GM21515 (cell line): Measurements from ENCODE around the gene NDUFB10.

Experiments used
- ATAC-seq: cut with Tn5 transposase; IDR thresholded peaks from one replicate; pipeline ENCODE4 v1.9.1; 2021; ENCODE audit not compliant: unreplicated experiment

NDUFB10 gene

DNA sequence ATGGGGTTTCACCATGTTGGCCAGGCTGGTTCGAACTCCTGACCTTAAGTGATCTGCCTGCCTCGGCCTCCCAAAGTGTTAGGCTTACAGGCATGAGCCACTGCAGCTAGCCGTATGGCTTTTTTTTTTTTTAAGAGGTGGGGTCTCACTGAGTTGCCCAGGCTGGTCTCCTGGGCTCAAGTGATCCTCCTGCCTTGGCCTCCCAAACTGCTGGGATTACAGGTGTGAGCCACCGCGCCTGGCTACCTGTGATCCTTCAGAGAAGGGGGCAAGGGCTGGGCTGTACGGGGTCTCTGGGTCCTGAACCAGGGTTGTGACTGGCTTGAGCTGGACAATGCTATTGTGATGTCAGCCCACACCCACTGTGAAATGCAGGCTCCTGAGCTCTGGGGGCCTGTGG lies 7.1 kb downstream of the NDUFB10 start, which contains the start of gene RNF151:
RNF151 (plus strand) TSS at position 397 of the 400 bp plus-strand sequence. CDS start 26 bp downstream, outside the sequence.
- ATAC-seq, result no peak

DNA sequence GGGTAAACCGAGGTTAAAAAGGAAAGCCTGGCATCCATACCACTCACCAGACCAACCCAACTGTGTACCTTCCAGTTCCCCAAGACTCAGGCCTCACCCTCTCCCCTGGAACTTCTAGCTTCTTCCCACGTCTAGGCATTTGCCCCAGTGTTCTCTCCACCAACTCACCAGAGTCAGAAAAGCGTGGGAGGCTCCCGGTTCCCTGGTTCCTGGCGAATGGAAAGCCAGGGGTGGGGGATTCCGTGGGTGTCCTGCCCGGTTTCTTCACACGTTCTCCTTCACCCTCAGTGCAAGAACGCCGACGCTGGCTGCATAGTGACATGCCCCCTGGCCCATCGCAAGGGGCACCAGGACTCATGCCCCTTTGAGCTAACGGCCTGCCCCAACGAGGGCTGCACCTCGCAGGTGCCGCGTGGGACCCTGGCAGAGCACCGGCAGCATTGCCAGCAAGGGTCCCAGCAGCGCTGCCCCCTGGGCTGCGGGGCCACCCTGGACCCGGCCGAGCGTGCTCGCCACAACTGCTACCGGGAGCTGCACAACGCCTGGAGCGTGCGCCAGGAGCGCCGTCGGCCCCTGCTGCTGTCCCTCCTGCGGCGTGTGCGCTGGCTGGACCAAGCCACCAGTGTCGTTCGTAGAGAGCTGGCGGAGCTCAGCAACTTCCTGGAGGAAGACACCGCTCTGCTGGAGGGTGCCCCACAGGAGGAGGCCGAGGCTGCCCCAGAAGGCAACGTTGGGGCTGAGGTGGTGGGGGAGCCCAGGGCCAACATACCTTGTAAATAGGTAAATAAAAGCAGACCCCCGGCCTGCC lies 9.0 kb downstream of the NDUFB10 start:
- ATAC-seq, result no peak

DNA sequence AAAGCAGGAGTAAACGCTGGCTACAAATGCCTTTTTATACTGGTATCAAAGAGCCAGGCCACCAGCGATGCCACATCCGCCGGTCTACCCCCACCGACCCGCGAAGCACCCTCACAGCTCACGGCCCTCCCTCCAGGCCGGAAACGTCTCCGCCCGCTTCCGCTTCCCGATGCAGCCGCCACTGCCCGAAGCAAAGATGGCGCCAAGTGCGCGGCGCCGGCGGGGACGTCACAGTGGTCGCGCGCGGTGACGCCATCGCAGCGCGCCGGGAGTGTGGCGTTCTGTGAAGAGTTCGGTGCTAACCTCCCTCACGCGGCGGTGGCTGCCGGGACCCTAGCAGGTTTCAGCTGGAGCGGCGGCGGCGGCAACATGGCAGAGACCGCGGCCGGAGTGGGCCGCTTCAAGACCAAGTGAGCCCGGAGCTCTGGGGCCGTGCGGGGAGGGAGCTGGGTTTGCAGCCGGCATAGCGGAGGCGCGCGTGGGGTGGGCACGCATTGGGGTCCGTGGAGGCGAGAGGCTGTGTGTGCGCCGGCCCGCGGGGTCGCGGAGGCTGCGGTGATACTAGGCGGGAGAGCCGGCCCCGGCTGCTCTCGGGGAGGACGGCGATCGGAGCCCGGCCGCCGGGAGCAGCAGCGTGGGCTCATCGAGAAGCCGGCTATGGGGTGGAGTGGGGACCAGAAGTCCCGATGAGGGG lies 12.6 kb downstream of the NDUFB10 start, which contains the start of gene TBL3:
TBL3 (plus strand) TSS at position 258 of the 694 bp plus-strand sequence; CDS start at position 370, 112 bp downstream.
- ATAC-seq, result peak; percentile 79

DNA sequence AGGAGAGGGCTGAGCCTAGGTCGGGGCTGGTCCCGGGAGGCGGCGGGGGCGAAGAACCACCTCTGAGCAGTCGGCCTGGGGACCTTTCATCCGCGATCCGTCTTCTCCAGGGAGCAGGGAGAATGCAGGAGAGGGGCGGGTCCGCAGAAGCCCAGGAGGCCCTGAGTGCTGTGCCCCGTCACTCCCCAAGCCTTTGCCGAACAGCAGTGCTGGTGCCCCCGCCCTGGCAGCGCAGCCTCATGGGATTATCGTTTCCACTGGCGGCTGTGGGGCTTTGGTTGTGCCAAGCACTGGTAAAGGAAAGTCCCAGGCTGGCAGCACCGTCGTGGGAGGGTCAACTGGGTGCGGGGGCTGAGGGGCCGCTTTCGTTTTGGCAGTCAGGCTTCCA lies 13.1 kb downstream of the NDUFB10 start:
- no peak for ATAC-seq

DNA sequence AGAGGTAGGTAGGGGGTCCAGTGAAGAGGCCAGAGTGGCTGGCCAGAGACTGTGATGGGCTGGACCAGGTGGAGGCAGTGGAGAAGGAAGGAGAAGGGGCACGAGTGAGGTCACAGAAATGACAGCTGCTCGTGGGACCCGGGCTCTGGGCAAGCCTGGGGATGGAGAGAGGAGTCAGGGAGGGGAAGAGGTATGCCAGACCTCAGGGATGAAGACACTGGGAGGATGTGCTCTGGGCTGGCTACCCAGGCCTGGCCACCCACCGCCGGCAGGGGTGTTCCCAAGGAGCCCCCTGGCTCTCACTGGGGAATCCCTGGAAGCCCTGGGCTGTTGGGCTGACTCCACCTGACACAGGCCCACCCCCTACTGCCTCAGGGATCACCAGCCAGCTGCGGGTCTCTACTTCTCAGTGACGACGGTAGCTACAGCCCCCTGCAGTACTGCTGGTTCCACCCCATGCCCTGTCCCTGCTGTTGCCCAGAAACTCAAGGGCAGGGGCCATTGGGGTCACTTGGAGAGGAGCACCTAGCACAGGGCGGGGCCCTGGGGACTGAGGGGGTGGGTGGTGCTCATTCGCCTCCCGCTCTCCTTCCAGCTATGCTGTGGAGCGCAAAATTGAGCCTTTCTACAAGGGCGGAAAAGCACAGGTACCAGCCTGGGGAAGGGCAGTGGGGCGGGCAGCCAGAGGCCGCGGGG lies 14.3 kb downstream of the NDUFB10 start:
- no peak for ATAC-seq

DNA sequence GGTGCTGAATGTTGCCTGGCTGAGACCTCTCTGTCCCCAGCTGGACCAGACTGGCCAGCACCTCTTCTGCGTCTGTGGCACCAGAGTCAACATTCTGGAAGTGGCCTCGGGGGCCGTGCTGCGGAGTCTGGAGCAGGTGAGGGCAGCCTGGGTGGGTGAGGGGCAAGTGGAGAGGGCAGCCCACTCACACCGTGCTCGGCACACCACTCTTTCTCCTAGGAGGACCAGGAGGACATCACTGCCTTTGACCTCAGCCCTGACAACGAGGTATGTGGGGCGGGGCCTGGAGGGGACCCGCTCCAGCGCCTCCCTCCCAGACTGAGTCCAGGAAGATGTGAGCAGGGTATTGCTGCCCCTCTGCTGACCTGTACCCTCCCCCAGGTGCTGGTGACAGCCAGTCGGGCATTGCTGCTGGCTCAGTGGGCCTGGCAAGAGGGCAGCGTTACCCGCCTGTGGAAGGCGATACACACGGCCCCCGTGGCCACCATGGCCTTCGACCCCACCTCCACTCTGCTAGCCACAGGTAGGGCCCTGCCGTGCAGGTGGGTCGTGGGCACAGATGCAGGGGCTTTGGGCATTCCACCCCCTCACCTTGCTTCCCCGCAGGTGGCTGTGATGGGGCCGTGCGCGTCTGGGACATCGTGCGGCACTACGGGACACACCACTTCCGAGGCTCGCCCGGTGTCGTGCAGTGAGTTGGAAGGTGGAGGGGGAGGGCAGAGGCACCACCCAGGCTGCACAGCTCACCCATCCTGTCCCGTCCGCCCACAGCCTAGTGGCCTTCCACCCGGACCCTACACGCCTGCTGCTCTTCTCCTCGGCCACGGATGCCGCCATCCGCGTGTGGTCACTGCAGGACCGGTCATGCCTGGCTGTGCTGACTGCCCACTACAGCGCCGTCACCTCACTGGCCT lies 15.1 kb downstream of the NDUFB10 start:
- no peak for ATAC-seq

DNA sequence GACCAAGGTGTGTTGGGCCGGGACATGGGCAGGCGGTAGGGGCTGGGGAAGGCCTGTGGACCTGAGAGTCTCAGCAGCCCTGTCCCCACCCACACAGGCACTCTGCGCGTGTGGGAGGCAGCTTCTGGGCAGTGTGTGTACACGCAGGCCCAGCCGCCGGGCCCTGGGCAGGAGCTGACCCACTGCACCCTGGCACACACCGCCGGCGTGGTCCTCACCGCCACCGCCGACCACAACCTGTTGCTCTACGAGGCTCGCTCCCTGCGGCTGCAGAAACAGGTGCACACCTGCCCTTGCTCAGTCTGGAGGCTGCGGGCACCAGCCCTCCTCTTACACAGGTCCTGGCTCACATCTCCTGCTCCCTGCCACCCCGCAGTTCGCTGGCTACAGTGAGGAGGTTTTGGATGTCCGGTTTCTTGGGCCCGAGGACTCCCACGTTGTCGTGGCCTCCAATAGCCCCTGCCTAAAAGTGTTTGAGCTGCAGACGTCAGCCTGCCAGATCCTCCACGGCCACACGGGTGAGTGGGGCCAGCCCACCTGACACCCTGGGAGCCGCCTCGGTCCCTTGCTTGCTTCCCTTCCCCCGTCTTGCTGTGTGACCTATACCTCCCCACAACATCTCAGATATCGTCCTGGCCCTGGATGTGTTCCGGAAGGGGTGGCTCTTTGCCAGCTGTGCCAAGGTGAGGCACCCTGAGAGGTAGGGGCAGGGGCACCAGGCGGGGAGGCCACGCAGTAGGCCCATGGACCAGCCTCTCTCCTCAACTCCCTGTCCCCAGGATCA lies 16.3 kb downstream of the NDUFB10 start:
- no peak for ATAC-seq

DNA sequence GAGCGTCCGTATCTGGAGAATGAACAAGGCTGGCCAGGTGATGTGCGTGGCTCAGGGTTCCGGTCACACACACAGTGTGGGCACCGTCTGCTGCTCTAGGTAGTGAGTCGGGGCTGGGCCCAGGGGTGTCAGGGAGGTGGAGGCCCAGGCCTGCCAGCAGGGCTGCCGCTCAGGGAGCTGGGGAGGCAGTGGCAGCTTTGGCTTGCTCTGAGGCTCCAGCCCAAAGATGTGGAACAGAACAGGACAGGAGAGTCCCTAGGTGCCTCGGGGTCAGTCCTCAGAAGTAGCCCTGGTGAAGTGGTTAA lies 16.8 kb downstream of the NDUFB10 start:
- ATAC-seq, result no peak

DNA sequence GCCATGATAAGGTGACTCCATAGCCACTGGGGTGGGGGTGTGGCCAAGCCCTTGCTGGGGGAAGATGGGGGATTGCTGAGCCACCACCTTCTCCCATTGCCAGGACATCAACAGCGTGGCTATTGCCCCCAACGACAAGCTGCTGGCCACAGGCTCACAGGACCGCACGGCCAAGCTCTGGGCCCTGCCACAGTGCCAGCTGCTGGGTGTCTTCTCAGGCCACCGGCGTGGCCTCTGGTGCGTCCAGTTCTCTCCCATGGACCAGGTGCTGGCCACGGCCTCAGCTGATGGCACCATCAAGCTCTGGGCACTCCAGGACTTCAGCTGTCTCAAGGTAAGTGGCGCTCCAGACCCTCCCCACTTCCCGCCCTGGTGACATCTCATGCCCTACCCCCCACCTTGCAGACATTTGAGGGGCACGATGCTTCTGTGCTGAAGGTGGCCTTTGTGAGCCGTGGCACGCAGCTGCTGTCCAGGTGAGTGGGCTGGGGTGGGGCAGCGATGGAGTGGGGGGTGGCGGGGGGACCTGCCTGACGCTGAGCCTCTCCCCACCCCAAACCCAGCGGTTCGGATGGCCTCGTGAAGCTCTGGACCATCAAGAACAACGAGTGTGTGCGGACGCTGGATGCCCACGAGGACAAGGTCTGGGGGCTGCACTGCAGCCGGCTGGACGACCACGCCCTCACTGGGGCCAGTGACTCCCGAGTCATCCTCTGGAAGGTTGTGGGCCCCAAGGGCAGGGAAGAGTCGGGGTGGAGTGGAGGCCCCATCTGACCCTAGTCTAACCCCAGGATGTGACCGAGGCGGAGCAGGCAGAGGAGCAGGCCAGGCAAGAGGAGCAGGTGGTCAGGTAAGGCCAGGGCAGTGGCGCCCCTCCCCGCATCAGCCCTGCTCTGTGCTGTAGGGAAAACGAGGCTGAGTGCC lies 17.9 kb downstream of the NDUFB10 start:
- ATAC-seq, result no peak

DNA sequence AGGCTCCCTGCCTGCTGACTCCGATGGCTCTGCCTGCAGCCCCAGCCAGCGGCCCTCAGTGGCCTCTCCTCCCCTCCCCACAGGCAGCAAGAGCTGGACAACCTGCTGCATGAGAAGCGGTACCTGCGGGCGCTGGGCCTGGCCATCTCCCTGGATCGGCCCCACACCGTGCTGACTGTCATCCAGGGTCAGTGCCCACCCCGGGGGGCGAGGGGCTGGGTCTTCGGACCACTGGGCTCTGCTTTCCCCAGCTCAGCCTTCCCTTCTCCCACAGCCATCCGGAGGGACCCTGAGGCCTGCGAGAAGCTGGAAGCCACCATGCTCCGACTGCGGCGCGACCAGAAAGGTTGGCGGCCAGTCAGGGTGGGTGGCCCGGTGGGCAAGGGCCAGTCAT lies 18.5 kb downstream of the NDUFB10 start:
- ATAC-seq, result no peak

DNA sequence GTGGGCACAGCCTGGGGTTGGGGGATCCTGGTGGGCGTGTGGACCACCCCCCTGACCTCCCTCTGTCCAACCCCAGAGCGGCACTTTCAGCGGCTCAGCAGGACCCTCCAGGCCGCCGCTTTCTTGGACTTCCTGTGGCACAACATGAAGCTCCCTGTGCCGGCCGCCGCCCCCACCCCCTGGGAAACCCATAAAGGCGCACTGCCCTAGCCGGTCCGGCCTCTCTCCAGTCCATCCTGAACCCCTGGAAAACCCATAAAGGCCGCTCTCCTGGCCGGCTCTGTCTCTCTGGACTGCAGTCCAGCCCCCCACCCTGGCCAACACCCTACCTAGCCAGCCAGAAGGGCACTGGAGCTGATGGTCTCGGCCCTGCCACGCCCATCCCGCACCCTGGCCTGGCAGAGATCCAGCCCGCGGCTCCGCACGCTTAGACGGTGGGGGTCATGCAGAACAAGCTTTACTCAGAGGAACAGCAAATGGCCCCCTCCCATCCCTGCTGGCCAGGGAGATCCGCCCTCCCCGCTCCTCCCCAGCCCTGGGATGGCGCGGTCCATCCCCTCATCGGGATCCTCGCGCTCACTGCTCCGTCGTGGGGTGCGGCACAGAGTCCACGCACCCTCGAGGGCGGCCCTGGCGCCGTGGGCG lies 19.3 kb downstream of the NDUFB10 start:
- no peak for ATAC-seq

DNA sequence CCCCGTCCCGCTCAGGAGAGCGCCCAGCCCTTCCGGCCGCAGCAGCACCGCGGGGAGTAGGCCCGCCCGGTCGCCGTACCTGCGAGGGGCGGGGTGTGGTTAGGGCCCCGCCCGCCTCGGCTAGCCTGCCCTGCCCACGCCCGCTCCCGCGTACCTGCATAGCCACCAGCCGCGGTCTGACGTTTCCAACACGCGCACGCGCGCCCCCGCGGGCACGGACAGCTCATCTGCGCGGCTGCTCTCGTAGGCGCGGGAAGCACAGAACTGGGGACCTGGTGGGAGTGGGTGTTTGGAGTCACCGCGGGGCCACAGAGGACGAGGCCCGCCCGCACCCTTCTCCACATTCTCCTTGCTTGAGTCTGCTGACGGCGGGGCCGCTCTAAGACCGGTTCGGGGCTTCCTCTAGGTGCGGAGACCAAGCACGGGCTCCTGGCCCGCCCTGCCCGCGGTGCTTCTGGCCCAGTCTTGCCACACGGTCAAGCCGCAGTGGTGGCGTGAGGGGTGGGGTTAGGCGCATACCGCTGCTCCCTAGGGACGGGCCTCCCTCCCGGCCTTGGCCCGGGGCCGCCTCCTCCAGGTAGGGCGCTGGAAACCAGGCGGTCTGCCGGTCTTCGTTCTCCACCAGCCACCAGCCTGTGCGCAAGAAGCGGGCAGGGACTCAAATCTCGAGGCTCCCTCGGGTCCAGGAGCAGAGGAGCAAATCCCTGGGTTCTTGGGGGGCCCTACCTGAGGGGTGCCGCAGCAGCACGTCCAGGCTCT lies 20.1 kb downstream of the NDUFB10 start:
- no peak for ATAC-seq

DNA sequence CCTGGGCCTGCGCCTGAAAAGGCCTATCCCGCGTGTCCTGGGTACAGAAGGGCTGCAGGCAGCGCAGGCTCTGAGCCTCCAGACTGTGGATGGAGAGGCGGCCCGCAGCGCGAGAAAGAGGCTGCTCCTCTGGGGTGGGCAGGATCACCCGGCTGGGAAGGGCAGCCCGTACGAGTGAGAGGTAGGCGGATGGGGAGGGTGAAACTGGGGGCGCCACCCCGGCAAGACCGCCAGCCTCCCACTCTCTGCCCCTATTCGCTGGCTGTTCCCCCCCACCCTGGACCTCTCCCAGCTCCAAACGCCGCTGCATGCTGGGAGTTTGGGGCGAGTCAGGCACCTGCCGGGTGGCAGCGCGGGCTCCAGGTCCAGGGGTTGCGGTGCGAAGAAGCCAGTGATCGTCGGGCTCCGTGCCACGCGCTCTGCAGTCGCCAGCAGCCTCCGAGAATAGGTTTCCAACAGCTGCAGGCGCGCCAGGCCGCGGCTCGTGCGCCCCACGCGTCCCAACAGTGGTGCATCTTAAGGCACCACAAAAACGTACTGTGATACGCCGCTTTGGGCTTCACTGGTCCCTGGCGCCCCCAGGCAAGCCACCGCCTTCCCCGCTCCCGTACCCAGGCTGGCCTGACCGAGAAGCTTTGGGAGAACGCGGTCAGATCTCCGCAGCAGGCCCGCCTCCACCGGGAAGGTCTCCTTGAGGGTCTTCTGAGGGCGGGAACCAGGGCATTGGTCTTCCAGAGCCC lies 20.9 kb downstream of the NDUFB10 start:
- ATAC-seq, result no peak

DNA sequence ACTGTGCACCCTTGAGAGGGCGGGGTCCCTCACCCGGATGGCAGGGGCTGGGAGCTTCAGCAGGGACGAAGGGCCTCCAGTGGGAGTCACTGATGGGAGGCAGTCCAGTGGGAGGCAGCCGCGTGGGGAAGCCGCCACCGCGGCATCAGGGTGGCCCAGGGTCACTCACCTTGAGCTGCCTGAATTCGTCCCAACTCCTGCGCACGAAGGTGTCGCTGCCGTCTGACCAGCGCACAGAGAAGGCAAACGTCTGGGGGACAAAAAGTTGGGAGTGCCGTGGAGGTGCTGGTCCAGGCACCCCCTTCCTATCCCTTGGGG lies 21.4 kb downstream of the NDUFB10 start:
- no peak for ATAC-seq

DNA sequence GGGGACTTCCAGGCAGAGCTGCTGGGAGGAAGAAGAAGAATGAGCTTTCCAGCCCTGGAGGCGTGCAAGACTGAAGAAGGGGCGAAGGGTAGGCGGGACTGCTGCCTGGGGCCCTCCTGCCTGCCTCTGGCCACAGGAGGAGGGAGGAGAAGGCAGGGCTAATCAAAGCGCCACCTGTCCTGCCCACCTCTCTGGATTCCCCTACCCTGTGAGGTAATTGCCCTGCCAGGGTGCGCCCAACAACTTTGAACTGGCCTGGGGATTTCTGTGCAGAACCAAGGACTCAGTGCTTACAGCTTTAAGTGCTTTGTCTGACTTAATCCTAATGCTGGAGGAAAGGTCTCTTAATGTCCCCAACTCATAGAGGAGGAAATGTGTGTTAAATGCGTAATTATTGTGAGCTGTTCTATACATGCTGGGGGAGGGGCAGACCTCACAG lies 22.1 kb downstream of the NDUFB10 start, which contains the start of gene NOXO1:
NOXO1 (minus strand) TSS at position 72 of the 439 bp plus-strand sequence. CDS start 290 bp downstream, outside the sequence.
- no peak for ATAC-seq

DNA sequence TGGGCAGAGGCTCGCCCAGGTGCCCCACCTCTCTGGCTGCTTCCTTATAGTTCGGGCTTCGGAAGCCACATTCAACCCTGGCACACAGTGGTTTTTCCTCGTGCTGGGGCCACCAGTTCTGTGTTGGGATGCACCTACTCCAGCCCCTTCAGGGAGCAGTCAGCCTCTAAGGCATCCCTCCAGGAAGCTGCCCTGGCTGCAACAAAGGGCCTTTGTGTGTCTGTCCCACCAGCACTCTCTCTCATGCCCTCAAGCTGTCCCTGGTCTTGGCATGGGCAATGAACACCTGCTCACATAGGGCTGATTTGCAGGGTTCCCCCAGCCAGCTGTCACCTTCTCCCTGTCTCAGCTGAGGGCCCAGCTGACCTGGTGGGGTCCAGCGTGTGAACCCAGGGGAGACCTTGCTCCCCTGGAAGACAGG lies 22.7 kb downstream of the NDUFB10 start:
- no peak for ATAC-seq

DNA sequence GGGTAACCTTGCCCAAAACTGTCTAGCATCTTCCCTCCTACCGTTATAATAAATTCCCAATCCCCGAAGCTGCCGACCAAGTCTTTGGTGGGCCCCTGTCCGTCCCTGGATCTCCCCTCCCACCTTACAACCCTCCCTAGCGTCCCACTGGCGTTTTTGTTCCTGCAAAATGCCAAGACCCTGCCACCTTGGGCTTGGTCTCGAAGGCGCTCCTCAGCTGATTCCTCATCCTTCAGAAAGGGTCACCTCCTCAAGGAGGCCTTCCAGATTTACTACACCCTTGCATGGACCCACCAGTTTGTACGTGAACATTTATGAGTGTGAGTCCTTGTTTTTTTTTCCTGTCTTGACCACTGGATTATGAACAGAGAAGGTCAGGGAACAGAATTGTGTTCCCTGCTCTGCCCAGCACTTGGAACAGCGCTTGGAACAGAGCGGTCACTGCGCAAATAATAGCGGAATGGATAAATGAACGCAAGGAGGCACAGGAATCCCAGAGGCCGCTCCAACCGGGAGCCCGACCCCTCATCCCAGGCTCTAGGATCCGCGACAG lies 23.7 kb downstream of the NDUFB10 start:
- no peak for ATAC-seq
